IMR-90 (cell line): ENCODE data around the gene OPN1SW. TPM values are rescaled to one million over a fixed set of nuclear protein-coding genes. Genes with fewer than 3 reads are reported as not detected.

ENCODE experiments used
- ATAC-seq: fragments of 200-7000 bp; cut with Tn5 transposase; 2 replicates; pipeline ENCODE4 v1.9.1; 2020; ENCODE audit warnings: low read depth, mild to moderate bottlenecking, moderate library complexity
- BruUV-seq: library from RNA; stranded (reverse); fragments of 400-500 nt; replicated peaks from 2 replicates; lab custom pipeline; 2021; lab: Mats Ljungman, UMichigan
- CTCF ChIA-PET: fragments of 300-600 bp; formaldehyde crosslinking; extraction: SDS; loops from one replicate; lab custom pipeline; 2021; ENCODE audit warnings: antibody characterized with exemption; lab: Yijun Ruan, JAX
- POLR2A ChIA-PET: fragments of 300-600 bp; sonication (Branson Sonifier 250); formaldehyde crosslinking; loops from one replicate; lab custom pipeline; 2022; ENCODE audit warnings: antibody characterized with exemption; ENCODE audit not compliant: unreplicated experiment; lab: Charles Lee
- DNase-seq: peaks from one replicate; pipeline ENCODE4 v3.0.0; 2013
- H2AFZ ChIP-seq: replicated peaks from 2 replicates; pipeline ENCODE3; 2013; ENCODE audit warnings: low read length, mild to moderate bottlenecking; ENCODE audit not compliant: poor library complexity
- H2AK5ac ChIP-seq: 2 replicates; pipeline ENCODE4 v1.6.1; 2013; ENCODE audit warnings: low read depth, low read length, inconsistent platforms
- H2AK9ac ChIP-seq: replicated peaks from 2 replicates; pipeline ENCODE3; 2013; ENCODE audit warnings: mild to moderate bottlenecking, low read depth, low read length, moderate library complexity; ENCODE audit not compliant: poor library complexity
- H2BK120ac ChIP-seq: 2 replicates; pipeline ENCODE4 v1.6.1; 2013; ENCODE audit warnings: low read depth, low read length, inconsistent platforms
- H2BK15ac ChIP-seq: 3 replicates; pipeline ENCODE4 v1.6.1; 2013; ENCODE audit warnings: low read depth, low read length, inconsistent platforms
- H2BK20ac ChIP-seq: 2 replicates; pipeline ENCODE4 v1.6.1; 2013; ENCODE audit warnings: low read depth, mild to moderate bottlenecking, inconsistent platforms, low read length, moderate library complexity
- H2BK5ac ChIP-seq: 2 replicates; pipeline ENCODE4 v1.6.1; 2013; ENCODE audit warnings: mild to moderate bottlenecking, low read depth, low read length, inconsistent platforms; ENCODE audit not compliant: poor library complexity, severe bottlenecking
- H3K14ac ChIP-seq: replicated peaks from 2 replicates; pipeline ENCODE4 v1.6.1; 2013; ENCODE audit warnings: low read depth, low read length, inconsistent platforms
- H3K18ac ChIP-seq: 2 replicates; pipeline ENCODE4 v1.6.1; 2013; ENCODE audit warnings: low read depth, low read length, control low read depth
- H3K23ac ChIP-seq: 2 replicates; pipeline ENCODE4 v1.6.1; 2013; ENCODE audit warnings: low read depth, low read length, inconsistent platforms
- H3K27ac ChIP-seq: 2 replicates; pipeline ENCODE4 v1.5.1; 2013; ENCODE audit warnings: mild to moderate bottlenecking, control low read depth, low read length; ENCODE audit not compliant: insufficient read depth
- H3K27me3 ChIP-seq: 2 replicates; pipeline ENCODE4 v1.6.1; 2013; ENCODE audit warnings: low read length; ENCODE audit not compliant: control insufficient read depth, insufficient read depth
- H3K36me3 ChIP-seq: 2 replicates; pipeline ENCODE4 v1.6.1; 2013; ENCODE audit warnings: low read length, mixed read lengths; ENCODE audit not compliant: control insufficient read depth, insufficient read depth
- H3K4ac ChIP-seq: 2 replicates; pipeline ENCODE4 v1.6.1; 2013; ENCODE audit warnings: low read depth, low read length, inconsistent platforms
- H3K4me1 ChIP-seq: 2 replicates; pipeline ENCODE4 v1.6.1; 2013; ENCODE audit warnings: low read length, mixed read lengths; ENCODE audit not compliant: control insufficient read depth, insufficient read depth
- H3K4me2 ChIP-seq: 2 replicates; pipeline ENCODE4 v1.6.1; 2013; ENCODE audit warnings: low read depth, mild to moderate bottlenecking, control low read depth, low read length, moderate library complexity
- H3K4me3 ChIP-seq: 2 replicates; pipeline ENCODE4 v1.5.1; 2013; ENCODE audit warnings: low read depth, mild to moderate bottlenecking, control low read depth, low read length, moderate library complexity; ENCODE audit not compliant: insufficient read depth
- H3K56ac ChIP-seq: 2 replicates; pipeline ENCODE4 v1.6.1; 2013; ENCODE audit warnings: low read length, inconsistent platforms; ENCODE audit not compliant: insufficient read depth; ENCODE audit errors: extremely low read depth
- H3K79me1 ChIP-seq, 2 experiments: 2 replicates each; pipeline ENCODE4 v1.6.1; 2013; ENCODE audit warnings: low read length in 2 of 2, inconsistent platforms in 1 of 2, low read depth in 1 of 2
- H3K9ac ChIP-seq: 2 replicates; pipeline ENCODE4 v1.6.1; 2013; ENCODE audit warnings: low read depth, low read length, control low read depth
- H3K9me1 ChIP-seq: 2 replicates; pipeline ENCODE4 v1.6.1; 2013; ENCODE audit warnings: low read length, inconsistent platforms; ENCODE audit not compliant: insufficient read depth
- H3K9me3 ChIP-seq: 2 replicates; pipeline ENCODE4 v1.6.1; 2013; ENCODE audit warnings: low read length; ENCODE audit not compliant: control insufficient read depth, insufficient read depth
- H4K20me1 ChIP-seq: 2 replicates; pipeline ENCODE4 v1.6.1; 2013; ENCODE audit warnings: low read length, inconsistent platforms; ENCODE audit not compliant: insufficient read depth
- H4K5ac ChIP-seq: 2 replicates; pipeline ENCODE4 v1.6.1; 2013; ENCODE audit warnings: mild to moderate bottlenecking, low read depth, low read length, control low read depth
- H4K8ac ChIP-seq, 2 experiments: 2 replicates each; pipeline ENCODE4 v1.6.1; 2013; ENCODE audit warnings: low read depth in 2 of 2, low read length in 2 of 2, control low read depth in 1 of 2, inconsistent platforms in 1 of 2
- H4K91ac ChIP-seq: 2 replicates; pipeline ENCODE4 v1.6.1; 2013; ENCODE audit warnings: low read depth, low read length, inconsistent platforms; ENCODE audit not compliant: insufficient read depth
- CHD1 ChIP-seq: IDR thresholded peaks from 2 replicates; pipeline ENCODE4 v1.6.1; 2012; ENCODE audit warnings: low read depth, low read length, improper control_type of control experiment
- CTCF ChIP-seq: conservative IDR thresholded peaks from 2 replicates; pipeline ENCODE4 v1.5.1; 2012; ENCODE audit warnings: mild to moderate bottlenecking, low read depth, low read length, improper control_type of control experiment
- ELK1 ChIP-seq: fragments of 150-350 bp; IDR thresholded peaks from 2 replicates; pipeline ENCODE4 v1.6.1; 2016; ENCODE audit warnings: low read depth, mild to moderate bottlenecking, low read length, moderate library complexity, borderline replicate concordance
- FOS ChIP-seq: fragments of 150-350 bp; IDR thresholded peaks from 2 replicates; pipeline ENCODE4 v1.6.1; 2016; ENCODE audit warnings: low read depth, low read length
- MXI1 ChIP-seq: IDR thresholded peaks from 2 replicates; pipeline ENCODE4 v1.6.1; 2012; ENCODE audit warnings: low read depth, mild to moderate bottlenecking, low read length, moderate library complexity, borderline replicate concordance
- NFE2L2 ChIP-seq: fragments of 150-350 bp; IDR thresholded peaks from 2 replicates; pipeline ENCODE4 v1.6.1; 2016; ENCODE audit warnings: low read depth, mild to moderate bottlenecking, low read length
- POLR2A ChIP-seq: IDR thresholded peaks from 2 replicates; pipeline ENCODE4 v1.6.1; 2012; ENCODE audit warnings: mild to moderate bottlenecking, low read depth, low read length
- RAD21 ChIP-seq: IDR thresholded peaks from 2 replicates; pipeline ENCODE4 v1.6.1; 2012; ENCODE audit warnings: low read length, improper control_type of control experiment
- RCOR1 ChIP-seq: IDR thresholded peaks from 2 replicates; pipeline ENCODE4 v1.6.1; 2012; ENCODE audit warnings: mild to moderate bottlenecking, low read length, improper control_type of control experiment; ENCODE audit not compliant: insufficient replicate concordance
- RFX5 ChIP-seq: IDR thresholded peaks from 2 replicates; pipeline ENCODE4 v1.8.0; 2012; ENCODE audit warnings: low read depth, mild to moderate bottlenecking, low read length, moderate library complexity
- SMC3 ChIP-seq: fragments of 150-350 bp; IDR thresholded peaks from 2 replicates; pipeline ENCODE4 v1.6.1; 2016; ENCODE audit warnings: low read depth, mild to moderate bottlenecking, antibody characterized with exemption, low read length, moderate library complexity
- WGBS, 2 experiments: methylation state at CpG; one replicate each; pipeline versions ENCODE4 v1.1.5 to v1.1.7; 2013; ENCODE audit warnings: missing lambda C conversion rate in 2 of 2; ENCODE audit not compliant: insufficient read length in 1 of 2; ENCODE audit errors: extremely low coverage in 2 of 2; 5-methylcytosine and 5-hydroxymethylcytosine counted together
- dilution Hi-C: fragments of 300-500 bp; cut with HindIII; formaldehyde crosslinking; loops from one replicate; pipeline ENCODE4 v1.14.3; 2018; ENCODE audit warnings: low sequenced_read_pairs; ENCODE audit not compliant: unreplicated experiment
- in situ Hi-C: fragments of 300-500 bp; cut with MboI; formaldehyde crosslinking; loops from 3 replicates; pipeline ENCODE4 v1.14.3; 2019; ENCODE audit warnings: low sequenced_read_pairs, inconsistent platforms, mixed read lengths
- intact Hi-C: fragments of 100-400 bp; cut with micrococcal nuclease; formaldehyde crosslinking; loops from 2 replicates; pipeline ENCODE4 v1.10.0; 2022
- polyA plus RNA-seq, 3 experiments: library from polyadenylated mRNA; depleted of rRNA; stranded (reverse); fragments of >200 nt; gene quantifications; 2 replicates each; pipeline ENCODE4 v1.2.3, GENCODE V29; 2012; ENCODE audit warnings: low replicate concordance in 1 of 3
- total RNA-seq: library from RNA; depleted of rRNA; stranded (reverse); fragments of >200 nt; gene quantifications from 2 replicates; pipeline ENCODE4 v1.2.3, GENCODE V29; 2012

OPN1SW gene
- total and polyA plus RNA-seq, 2 of the 4 experiments (the other 2 are of a cell fraction): not detected

- no peak for TF ChIP-seq CTCF
Measured at GRCh38 chr7:128747327-128748079, 28.1 kb downstream of the OPN1SW start (continued).

GRCh38 chr7:128745706-128746105, 29.9 kb downstream of the OPN1SW start:
- in situ Hi-C loops (no loop called here), intact Hi-C loops (no loop called here), dilution Hi-C loops (no loop called here)
- Histone ChIP-seq H3K14ac (no peak overlapping the region), H3K79me1 (peaks cover 0 to 29% of the 10 kb centered on the region in 2 experiments; a peak in 3 of 4 replicates), H2AFZ (no peak overlapping the region), H2BK5ac (no peak overlapping the region), H3K56ac (no peak overlapping the region), H3K27me3 (no peaks in the 10 kb centered on the region), H2AK9ac (no peak overlapping the region), H3K9ac (no peak overlapping the region), H3K36me3 (peaks cover 26% of the 10 kb centered on the region), H3K4me1 (peaks cover 6% of the 10 kb centered on the region), H2BK20ac (no peak overlapping the region), H4K91ac (no peak overlapping the region), H3K9me1 (peaks cover 22% of the 10 kb centered on the region), H3K27ac (no peak overlapping the region), H2BK15ac (no peak overlapping the region), H3K9me3 (no peaks in the 10 kb centered on the region), H4K5ac (no peak overlapping the region), H3K4me2 (no peak overlapping the region), H4K8ac (no peak overlapping the region), H2AK5ac (no peak overlapping the region), H3K18ac (no peak overlapping the region), H2BK120ac (no peak overlapping the region), H4K20me1 (peaks cover 96% of the 10 kb centered on the region), H3K4me3 (no peak overlapping the region), H3K4ac (no peak overlapping the region), H3K23ac (no peak overlapping the region; the same call in 1 of the 2 replicates)
- ATAC-seq (no peak), DNase-seq (no peak)
- ChIA-PET CTCF (interaction anchor here (0.6 kb wide), 2 partner anchors 9 to 12 kb away, joined by 5 to 7 read pairs; no protein-coding TSS in a partner anchor), POLR2A (no interaction called here)
- BruUV-seq: no TSS peak
- no CpG with 5 or more reads among the region's 1 CpG for WGBS, 2 experiments
- TF ChIP-seq SMC3 (no peak), RCOR1 (no peak), POLR2A (no peak), RFX5 (no peak), CTCF (no peak), NFE2L2 (no peak), CHD1 (no peak), ELK1 (no peak), RAD21 (no peak), MXI1 (no peak), FOS (no peak)
